Mesothelial cell of epicardium (in vitro differentiated cells): ENCODE measurements around the gene NAB2. TPM values are rescaled to one million over a fixed set of nuclear protein-coding genes. Genes with fewer than 3 reads are reported as not detected.
"Not testable (repeated sequence)": the region's sequence is repeated elsewhere in the genome, so short reads cannot be mapped to it uniquely, and the experiment has no call there.

Source experiments
- DNase-seq, 2 experiments: peaks; one replicate each; pipeline ENCODE4 v3.0.0; 2021; ENCODE audit warnings: low spot score in 2 of 2; ENCODE audit not compliant: unreplicated experiment in 2 of 2
- H3K27ac Mint-ChIP-seq: 2 replicates; pipeline ENCODE4 v1.8.0; 2021; ENCODE audit warnings: mixed read lengths
- H3K27me3 Mint-ChIP-seq: 2 replicates; pipeline ENCODE4 v1.8.0; 2021; ENCODE audit warnings: low read depth, mixed read lengths
- H3K36me3 Mint-ChIP-seq: 2 replicates; pipeline ENCODE4 v1.8.0; 2021; ENCODE audit warnings: mixed read lengths
- H3K4me1 Mint-ChIP-seq: 2 replicates; pipeline ENCODE4 v1.8.0; 2021; ENCODE audit warnings: mixed read lengths
- H3K4me3 Mint-ChIP-seq: 2 replicates; pipeline ENCODE4 v1.8.0; 2021; ENCODE audit warnings: mild to moderate bottlenecking, moderate library complexity, mixed read lengths
- H3K9me3 Mint-ChIP-seq: 2 replicates; pipeline ENCODE4 v1.8.0; 2021; ENCODE audit warnings: mixed read lengths
- total RNA-seq: library from RNA; stranded (reverse); gene quantifications from 3 replicates; pipeline ENCODE4 v1.2.1, GENCODE V29; 2021
- TF ChIP-seq, protein P1 (sequence below): fragments of 200-600 bp; sonication (generic); IDR thresholded peaks from one replicate; pipeline ENCODE4 v1.5.0; 2021; ENCODE audit warnings: antibody characterized with exemption; ENCODE audit not compliant: unreplicated experiment

The NAB2 gene
- total RNA-seq, 1 donor from 2014 or later, result 53.7 TPM

- Mint-ChIP-seq H3K9me3 (peaks cover 3% of the 10 kb centered on the region), H3K4me1 (no peaks in the 10 kb centered on the region), H3K4me3 (no peak overlapping the region), H3K27ac (no peak overlapping the region), H3K27me3 (peaks cover 60% of the 10 kb centered on the region), H3K36me3 (peaks cover 3% of the 10 kb centered on the region)
- DNase-seq, result no peak
- TF ChIP-seq, protein P1, sequence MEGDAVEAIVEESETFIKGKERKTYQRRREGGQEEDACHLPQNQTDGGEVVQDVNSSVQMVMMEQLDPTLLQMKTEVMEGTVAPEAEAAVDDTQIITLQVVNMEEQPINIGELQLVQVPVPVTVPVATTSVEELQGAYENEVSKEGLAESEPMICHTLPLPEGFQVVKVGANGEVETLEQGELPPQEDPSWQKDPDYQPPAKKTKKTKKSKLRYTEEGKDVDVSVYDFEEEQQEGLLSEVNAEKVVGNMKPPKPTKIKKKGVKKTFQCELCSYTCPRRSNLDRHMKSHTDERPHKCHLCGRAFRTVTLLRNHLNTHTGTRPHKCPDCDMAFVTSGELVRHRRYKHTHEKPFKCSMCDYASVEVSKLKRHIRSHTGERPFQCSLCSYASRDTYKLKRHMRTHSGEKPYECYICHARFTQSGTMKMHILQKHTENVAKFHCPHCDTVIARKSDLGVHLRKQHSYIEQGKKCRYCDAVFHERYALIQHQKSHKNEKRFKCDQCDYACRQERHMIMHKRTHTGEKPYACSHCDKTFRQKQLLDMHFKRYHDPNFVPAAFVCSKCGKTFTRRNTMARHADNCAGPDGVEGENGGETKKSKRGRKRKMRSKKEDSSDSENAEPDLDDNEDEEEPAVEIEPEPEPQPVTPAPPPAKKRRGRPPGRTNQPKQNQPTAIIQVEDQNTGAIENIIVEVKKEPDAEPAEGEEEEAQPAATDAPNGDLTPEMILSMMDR, result no peak
Measured at GRCh38 chr12:57049119-57049446, 39.8 kb upstream of the NAB2 start.

DNA sequence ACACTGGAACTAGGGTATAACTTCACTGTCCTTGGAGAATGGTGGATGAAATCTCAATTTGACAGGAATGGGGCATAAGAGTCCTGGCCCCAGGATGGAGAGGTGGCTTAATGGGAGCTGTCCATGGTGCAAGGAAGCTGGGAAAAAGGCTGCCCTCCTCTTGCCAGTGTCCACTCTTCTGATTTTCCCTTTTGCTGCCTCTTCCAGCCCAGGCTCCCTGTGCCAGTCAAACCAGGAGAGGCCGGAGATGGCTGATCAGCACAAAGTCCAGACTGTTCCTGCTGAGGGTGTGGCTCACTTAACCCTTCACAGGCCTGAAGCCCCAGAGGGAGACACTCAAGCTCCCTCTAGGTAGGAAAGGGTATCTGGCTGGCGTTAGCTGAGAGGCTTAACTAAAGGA lies 39.0 kb upstream of the NAB2 start, which contains the start of gene MYO1A:
TSS of gene MYO1A (minus strand) at position 240 of the 400 bp plus-strand sequence. CDS start 1,806 bp downstream, outside the sequence.
- TF ChIP-seq, protein P1, result no peak
- H3K4me3 Mint-ChIP-seq, result no peak within 1 kb of the TSS
- H3K27ac Mint-ChIP-seq, result no peak within 1 kb of the TSS

DNA sequence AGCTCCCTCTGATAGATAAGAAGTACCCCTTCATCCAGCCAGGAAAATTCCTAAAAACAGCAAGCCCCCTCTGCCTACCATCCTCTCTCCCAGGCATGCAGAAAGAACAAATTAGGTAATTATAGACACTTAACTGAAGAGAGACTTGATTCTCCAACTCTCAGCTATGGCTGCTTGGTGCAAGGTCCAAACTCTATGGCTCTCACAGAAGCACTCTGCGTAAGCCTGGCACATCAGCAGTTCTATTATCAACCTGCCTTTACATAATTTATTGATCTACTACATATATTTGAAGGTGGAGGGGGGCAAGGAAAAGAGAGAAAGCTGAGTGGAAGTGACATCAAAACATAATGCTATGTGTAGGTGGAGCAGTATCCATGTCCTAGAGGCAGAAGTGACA lies 37.9 kb upstream of the NAB2 start:
- no peak overlapping the region for H3K27ac Mint-ChIP-seq
- H3K36me3 Mint-ChIP-seq, result peaks cover 5% of the 10 kb centered on the region

More for the DNA sequence above, 39.0 kb upstream of the NAB2 start, which contains the start of gene MYO1A:
- peaks cover 5% of the 10 kb centered on the region for H3K36me3 Mint-ChIP-seq
- peaks cover 59% of the 10 kb centered on the region for H3K27me3 Mint-ChIP-seq
- H3K9me3 Mint-ChIP-seq, result peaks cover 4% of the 10 kb centered on the region
- H3K4me1 Mint-ChIP-seq, result no peaks in the 10 kb centered on the region
- no peak for DNase-seq

DNA sequence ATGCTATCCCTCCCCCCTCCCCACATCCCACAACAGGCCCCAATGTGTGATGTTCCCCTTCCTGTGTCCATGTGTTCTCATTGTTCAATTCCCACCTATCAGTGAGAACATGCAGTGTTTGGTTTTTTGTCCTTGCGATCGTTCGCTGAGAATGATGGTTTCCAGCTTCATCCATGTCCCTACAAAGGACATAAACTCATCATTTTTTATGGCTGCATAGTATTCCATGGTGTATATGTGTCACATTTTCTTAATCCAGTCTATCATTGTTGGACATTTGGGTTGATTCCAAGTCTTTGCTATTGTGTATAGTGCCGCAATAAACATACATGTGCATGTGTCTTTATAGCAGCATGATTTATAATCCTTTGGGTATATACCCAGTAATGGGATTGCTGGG lies 35.8 kb upstream of the NAB2 start:
- H3K36me3 Mint-ChIP-seq, H3K9me3 Mint-ChIP-seq, H3K4me1 Mint-ChIP-seq, DNase-seq, H3K4me3 Mint-ChIP-seq, H3K27ac Mint-ChIP-seq: not testable (repeated sequence)
- H3K27me3 Mint-ChIP-seq, result peaks cover 31% of the 10 kb centered on the region

More for the DNA sequence above, 37.9 kb upstream of the NAB2 start:
- peaks cover 49% of the 10 kb centered on the region for H3K27me3 Mint-ChIP-seq
- H3K4me3 Mint-ChIP-seq, result no peak overlapping the region
- no peaks in the 10 kb centered on the region for H3K4me1 Mint-ChIP-seq
- H3K9me3 Mint-ChIP-seq, result peaks cover 4% of the 10 kb centered on the region
- TF ChIP-seq, protein P1, result no peak
- DNase-seq, result no peak

DNA sequence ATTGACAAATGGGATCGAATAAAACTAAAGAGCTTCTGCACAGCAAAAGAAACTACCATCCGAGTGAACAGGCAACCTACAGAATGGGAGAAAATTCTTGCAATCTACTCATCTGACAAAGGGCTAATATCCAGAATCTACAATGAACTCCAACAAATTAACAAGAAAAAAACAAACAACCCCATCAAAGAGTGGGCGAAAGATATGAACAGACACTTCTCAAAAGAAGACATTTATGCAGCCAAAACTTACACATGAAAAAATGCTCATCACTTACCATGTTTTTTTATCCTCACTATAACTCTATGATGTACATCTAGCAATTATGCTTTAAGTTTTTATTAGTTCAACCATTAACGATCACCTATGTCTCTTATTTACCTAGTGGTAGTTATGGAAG lies 35.0 kb upstream of the NAB2 start:
- H3K4me3 Mint-ChIP-seq, H3K36me3 Mint-ChIP-seq, DNase-seq, H3K4me1 Mint-ChIP-seq, H3K27ac Mint-ChIP-seq, H3K9me3 Mint-ChIP-seq: not testable (repeated sequence)
- H3K27me3 Mint-ChIP-seq, result peaks cover 27% of the 10 kb centered on the region

- H3K27me3 Mint-ChIP-seq, result peaks cover 10% of the 10 kb centered on the region
- TF ChIP-seq, protein P1, result no peak
- H3K27ac Mint-ChIP-seq, result no peak overlapping the region
- H3K4me3 Mint-ChIP-seq, result no peak overlapping the region
- H3K4me1 Mint-ChIP-seq, result no peaks in the 10 kb centered on the region
- no peak for DNase-seq
- H3K9me3 Mint-ChIP-seq, result peaks cover 4% of the 10 kb centered on the region
- H3K36me3 Mint-ChIP-seq, result peaks cover 11% of the 10 kb centered on the region
Measured at GRCh38 chr12:57055824-57056223, 33.1 kb upstream of the NAB2 start.
